DND-41 (cell line): ENCODE data around the gene SPDYE4.

Experiments
- EZH2 ChIP-seq: IDR thresholded peaks from 3 replicates; pipeline ENCODE4 v1.6.1; 2012; ENCODE audit warnings: borderline replicate concordance, low read depth, mild to moderate bottlenecking, moderate library complexity, low read length, inconsistent platforms; ENCODE audit not compliant: severe bottlenecking
- TF ChIP-seq, protein P1 (sequence below): IDR thresholded peaks from 2 replicates; pipeline ENCODE4 v1.5.1; 2012; ENCODE audit warnings: borderline replicate concordance, low read length, moderate library complexity, mild to moderate bottlenecking; ENCODE audit not compliant: poor library complexity, severe bottlenecking; ENCODE audit errors: extremely low read depth

GRCh38 chr17:8701221-8701620 is 57.1 kb downstream of the SPDYE4 start:
- TF ChIP-seq, protein P1, sequence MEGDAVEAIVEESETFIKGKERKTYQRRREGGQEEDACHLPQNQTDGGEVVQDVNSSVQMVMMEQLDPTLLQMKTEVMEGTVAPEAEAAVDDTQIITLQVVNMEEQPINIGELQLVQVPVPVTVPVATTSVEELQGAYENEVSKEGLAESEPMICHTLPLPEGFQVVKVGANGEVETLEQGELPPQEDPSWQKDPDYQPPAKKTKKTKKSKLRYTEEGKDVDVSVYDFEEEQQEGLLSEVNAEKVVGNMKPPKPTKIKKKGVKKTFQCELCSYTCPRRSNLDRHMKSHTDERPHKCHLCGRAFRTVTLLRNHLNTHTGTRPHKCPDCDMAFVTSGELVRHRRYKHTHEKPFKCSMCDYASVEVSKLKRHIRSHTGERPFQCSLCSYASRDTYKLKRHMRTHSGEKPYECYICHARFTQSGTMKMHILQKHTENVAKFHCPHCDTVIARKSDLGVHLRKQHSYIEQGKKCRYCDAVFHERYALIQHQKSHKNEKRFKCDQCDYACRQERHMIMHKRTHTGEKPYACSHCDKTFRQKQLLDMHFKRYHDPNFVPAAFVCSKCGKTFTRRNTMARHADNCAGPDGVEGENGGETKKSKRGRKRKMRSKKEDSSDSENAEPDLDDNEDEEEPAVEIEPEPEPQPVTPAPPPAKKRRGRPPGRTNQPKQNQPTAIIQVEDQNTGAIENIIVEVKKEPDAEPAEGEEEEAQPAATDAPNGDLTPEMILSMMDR: no peak
- no peak for TF ChIP-seq EZH2
